ENCODE measurements around the gene SERPINB6.

DNA sequence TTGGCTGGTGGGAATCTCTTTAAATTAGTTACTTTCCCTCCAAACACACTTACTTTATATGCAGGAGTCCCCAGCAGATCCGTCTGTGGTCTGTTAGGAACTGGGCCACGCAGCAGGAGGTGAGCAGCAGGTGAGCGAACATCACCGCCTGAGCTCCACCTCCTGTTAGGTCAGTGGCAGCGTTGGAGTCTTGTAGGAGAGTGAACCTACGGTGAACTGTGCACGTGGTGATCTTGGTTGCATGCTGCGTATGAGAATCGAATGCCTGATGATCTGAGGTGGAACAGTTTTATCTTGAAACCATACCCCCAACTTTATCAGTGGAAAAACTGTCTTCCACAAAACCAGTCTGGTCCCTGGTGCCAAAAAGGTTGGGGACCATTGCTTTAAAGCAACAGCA, 5.0 kb downstream of the SERPINB6 start:
- no peak for TF ChIP-seq EZH2 (IDR thresholded peaks at IDR 0.05; ENCODE audit: insufficient read depth, poor library complexity, severe bottlenecking)
- no peak for TF ChIP-seq EZH2phosphoT487 (IDR thresholded peaks at IDR 0.05; ENCODE audit: insufficient read depth, low read depth)

Measured in GM23248 (cell line).